Vagina (tissue), 2 donors: Measurements from ENCODE around the gene FCN1.

Experiments
- CTCF ChIP-seq, 3 experiments: fragments of 450-650 bp in 2 of 3; fragments of 200-600 bp in 1 of 3; sonication (generic) in 1 of 3; IDR thresholded peaks; one replicate each; pipeline ENCODE4 v1.5.1; 2017 to 2019; ENCODE audit warnings: antibody characterized with exemption in 3 of 3, mild to moderate bottlenecking in 2 of 3, moderate library complexity in 2 of 3
- POLR2A ChIP-seq, 2 donors: fragments of 450-650 bp; IDR thresholded peaks; one replicate each; pipeline ENCODE4 v1.6.1; 2017; ENCODE audit warnings: antibody characterized with exemption in 2 of 2, mild to moderate bottlenecking in 2 of 2, moderate library complexity in 2 of 2

GRCh38 chr9:134860510-134860909 is 57.2 kb downstream of the FCN1 start:
- TF ChIP-seq CTCF (IDR thresholded peaks at IDR 0.05) (no peak), POLR2A (IDR thresholded peaks at IDR 0.05) (no peak)
